Measurements from ENCODE around the gene TUBB. TPM values are rescaled to one million over a fixed set of nuclear protein-coding genes. Genes with fewer than 3 reads are reported as not detected.
A peak's percentile ranks its signal among the peaks of the same experiment; 100 is the strongest.

TUBB gene
- total and polyA plus RNA-seq, 9 of the 15 experiments (the other 6 are each of a cell fraction or from before 2014, with no cell fraction given): 971 to 2,870 (median 1,478) TPM

- TF ChIP-seq AFF4 (CRISPR knock-in tag; IDR thresholded peaks at IDR 0.05) (peak; percentile 4), FOXJ2 (tag; IDR thresholded peaks at IDR 0.05) (no peak), HDGF (IDR thresholded peaks at IDR 0.05) (peak; percentile 86; the same call in 1 of the 2 replicates), E2F5 (CRISPR knock-in tag; IDR thresholded peaks at IDR 0.05) (0 out of 2 replicates have a peak, but pooled peaks have one; percentile 42), YY1 (IDR thresholded peaks at IDR 0.05; ENCODE audit: borderline replicate concordance in 1 of 3, control insufficient read depth in 1 of 3, extremely low read depth in 1 of 3, insufficient read depth in 3 of 3, insufficient read length in 1 of 3, insufficient replicate concordance in 2 of 3, low read depth in 1 of 3, low read length in 2 of 3) (peak in 1 of 3 experiments; percentile 17), ARHGAP35 (IDR thresholded peaks at IDR 0.05; ENCODE audit: partially characterized antibody) (peak; percentile 70), MEF2A (IDR thresholded peaks at IDR 0.05; ENCODE audit: control insufficient read depth, low read depth, low read length) (no peak), SMARCE1 (IDR thresholded peaks at IDR 0.05) (0 out of 2 replicates have a peak, but pooled peaks have one; percentile 57), SIRT6 (IDR thresholded peaks at IDR 0.05; ENCODE audit: low read depth, low read length) (peak; percentile 9), NR4A1 (CRISPR knock-in tag; IDR thresholded peaks at IDR 0.05) (no peak), NR4A1 (tag; IDR thresholded peaks at IDR 0.05) (0 out of 2 replicates have a peak, but pooled peaks have one; percentile 11)
Measured at GRCh38 chr6:30741789-30742315, 21.7 kb downstream of the TUBB start (continued).

All from K562 (cell line).